ENCODE measurements around the gene ENOX1.

DNA sequence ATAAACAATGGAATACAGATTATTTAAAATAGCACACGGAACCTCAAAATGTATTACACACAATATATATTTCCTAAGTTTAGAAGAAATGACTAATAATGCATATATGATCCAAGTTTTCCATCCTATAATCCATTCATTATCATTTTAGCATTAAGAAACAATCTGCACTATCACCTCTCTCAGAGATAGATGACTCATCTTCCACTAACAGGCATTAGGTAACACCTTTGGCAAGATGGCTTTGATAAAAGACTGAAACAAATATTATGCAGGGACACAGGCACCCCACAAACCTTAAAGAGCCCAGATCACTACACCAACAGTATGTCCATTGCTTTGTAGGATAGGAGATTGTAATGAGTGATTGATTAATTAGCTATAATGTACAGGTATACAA is 4.1 kb downstream of the ENOX1 start:
- no peak for TF ChIP-seq POLR2AphosphoS5 (IDR thresholded peaks at IDR 0.05; ENCODE audit: low read depth, low read length)
- no peak for TF ChIP-seq REST (IDR thresholded peaks at IDR 0.05; ENCODE audit: insufficient read depth in 1 of 2, low read depth in 2 of 2, low read length in 2 of 2)
- TF ChIP-seq TAF1 (IDR thresholded peaks at IDR 0.05; ENCODE audit: borderline replicate concordance, insufficient read depth, low read length) = no peak
- TF ChIP-seq SIN3A (IDR thresholded peaks at IDR 0.05; ENCODE audit: borderline replicate concordance, insufficient read depth, low read length) = no peak
- no peak for TF ChIP-seq FOXP2 (optimal IDR thresholded peaks at IDR 0.05; ENCODE audit: borderline replicate concordance, extremely low read depth, extremely low read length, insufficient read depth)

Measured in PFSK-1 (cell line).